ENCODE measurements around the gene MBOAT7.

Gene MBOAT7

DNA sequence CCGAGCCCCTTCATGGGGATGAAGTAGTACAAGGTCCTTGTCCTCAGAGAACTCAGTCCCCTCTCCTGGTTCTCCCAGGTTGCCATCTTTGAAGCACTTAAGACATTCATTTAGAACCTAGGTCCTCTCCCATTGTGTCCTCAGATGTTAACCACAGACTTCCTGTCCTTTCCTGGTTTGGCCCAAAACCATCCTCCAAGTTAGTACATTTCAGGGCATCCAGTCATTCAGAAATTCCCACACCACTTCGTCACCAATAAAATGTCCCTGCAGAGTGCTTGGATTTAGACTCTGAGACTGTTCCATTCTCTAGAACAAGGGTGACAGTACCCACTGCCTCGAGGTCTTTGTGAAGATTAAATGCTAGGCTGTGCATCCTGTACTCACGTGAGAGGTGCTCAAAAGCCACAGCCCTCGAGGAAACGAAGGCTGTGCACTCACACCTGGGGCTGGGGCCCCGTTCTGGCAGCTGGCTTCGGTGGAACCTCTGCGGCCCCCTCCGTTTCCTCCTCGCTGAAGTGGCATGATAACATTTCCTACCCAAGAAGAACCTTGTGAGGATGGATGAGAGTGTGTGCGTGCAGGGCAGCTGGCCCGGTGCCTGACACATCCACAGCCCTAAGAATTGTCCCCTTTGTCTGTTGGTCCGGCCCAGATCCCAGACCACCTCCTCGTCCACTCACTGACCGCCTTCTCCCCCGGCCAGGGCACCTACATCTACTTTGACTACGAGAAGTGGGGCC is 34.6 kb downstream of the MBOAT7 start:
- Histone ChIP-seq H3K4me1 (ENCODE audit: control insufficient read depth, insufficient read depth, low read length) (peaks cover 3% of the 10 kb centered on the region), H3K36me3 (ENCODE audit: control insufficient read depth, insufficient read depth, low read length) (peaks cover 68% of the 10 kb centered on the region), H3K9me3 (ENCODE audit: control insufficient read depth, insufficient read depth, low read length) (no peaks in the 10 kb centered on the region), H3K27me3 (ENCODE audit: control insufficient read depth, insufficient read depth, low read length) (no peaks in the 10 kb centered on the region), H3K9ac (ENCODE audit: low read depth, low read length) (no peak overlapping the region), H3K4me3 (ENCODE audit: low read depth, low read length) (no peak overlapping the region)

DNA sequence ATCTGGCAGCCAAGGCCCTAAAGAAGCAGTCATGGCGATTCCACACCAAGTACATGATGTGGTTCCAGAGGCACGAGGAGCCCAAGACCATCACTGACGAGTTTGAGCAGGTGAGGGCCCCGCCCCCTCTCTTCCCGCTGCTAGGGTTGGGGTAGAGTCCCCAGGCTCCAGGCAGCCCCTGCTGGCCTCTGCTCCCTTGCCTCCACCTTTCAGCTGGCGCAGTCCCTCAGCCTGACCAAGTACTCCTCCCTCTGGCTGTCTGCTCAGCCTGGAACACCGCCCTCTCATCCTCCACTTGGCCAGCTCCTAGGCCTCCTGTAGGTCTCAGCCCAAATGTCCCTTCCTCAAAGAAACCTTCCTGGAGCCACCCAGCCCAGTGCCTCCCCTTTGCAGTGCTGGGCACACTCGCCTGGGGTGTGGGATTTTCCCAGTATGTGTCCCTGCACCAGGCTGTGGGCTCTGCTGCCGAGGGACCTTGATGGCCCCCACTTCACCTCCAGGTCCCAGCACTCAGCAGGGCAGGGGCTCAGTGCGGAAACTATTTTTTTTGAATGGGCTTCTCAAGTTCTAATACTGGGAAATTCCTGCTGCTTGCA is 35.6 kb downstream of the MBOAT7 start:
- no peaks in the 10 kb centered on the region for H3K27me3 ChIP-seq (ENCODE audit: control insufficient read depth, insufficient read depth, low read length)
- no peak overlapping the region for H3K9ac ChIP-seq (ENCODE audit: low read depth, low read length)
- no peak overlapping the region for H3K4me3 ChIP-seq (ENCODE audit: low read depth, low read length)
- H3K4me1 ChIP-seq (ENCODE audit: control insufficient read depth, insufficient read depth, low read length) = peaks cover 3% of the 10 kb centered on the region
- H3K9me3 ChIP-seq (ENCODE audit: control insufficient read depth, insufficient read depth, low read length) = no peaks in the 10 kb centered on the region
- peaks cover 77% of the 10 kb centered on the region for H3K36me3 ChIP-seq (ENCODE audit: control insufficient read depth, insufficient read depth, low read length)

DNA sequence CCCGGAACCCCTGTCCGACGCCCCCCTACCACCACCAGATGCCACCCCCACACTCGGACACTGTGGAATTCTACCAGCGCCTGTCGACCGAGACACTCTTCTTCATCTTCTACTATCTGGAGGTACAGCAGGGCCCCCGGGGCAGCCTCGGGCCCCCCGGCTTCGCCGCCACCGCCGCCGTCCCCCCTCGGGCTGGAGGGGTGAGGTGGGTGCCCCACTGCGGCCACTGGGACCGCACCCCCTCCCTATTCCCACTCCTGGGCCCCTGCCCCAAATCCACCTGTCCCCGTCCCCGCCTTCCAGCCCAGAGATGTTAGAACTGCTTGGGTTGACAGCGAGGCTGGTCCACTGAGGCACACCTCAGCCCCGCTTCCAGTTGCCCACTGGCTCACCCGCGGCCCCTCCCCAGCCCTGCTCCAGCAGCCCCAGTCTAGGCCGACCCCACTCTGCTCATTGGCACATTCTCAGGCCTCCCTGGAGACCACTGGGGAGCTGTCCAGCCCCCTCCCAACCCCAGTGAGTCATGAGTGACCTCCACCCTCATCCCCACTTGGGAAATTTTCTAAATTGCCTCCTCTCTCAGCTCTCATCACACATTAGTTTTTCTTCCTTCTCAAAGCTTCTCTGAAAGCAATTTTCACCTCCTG is 36.4 kb downstream of the MBOAT7 start:
- Histone ChIP-seq H3K36me3 (ENCODE audit: control insufficient read depth, insufficient read depth, low read length) (peaks cover 81% of the 10 kb centered on the region), H3K9me3 (ENCODE audit: control insufficient read depth, insufficient read depth, low read length) (no peaks in the 10 kb centered on the region), H3K27me3 (ENCODE audit: control insufficient read depth, insufficient read depth, low read length) (no peaks in the 10 kb centered on the region), H3K4me1 (ENCODE audit: control insufficient read depth, insufficient read depth, low read length) (no peaks in the 10 kb centered on the region), H3K4me3 (ENCODE audit: low read depth, low read length) (no peak overlapping the region), H3K9ac (ENCODE audit: low read depth, low read length) (no peak overlapping the region)

DNA sequence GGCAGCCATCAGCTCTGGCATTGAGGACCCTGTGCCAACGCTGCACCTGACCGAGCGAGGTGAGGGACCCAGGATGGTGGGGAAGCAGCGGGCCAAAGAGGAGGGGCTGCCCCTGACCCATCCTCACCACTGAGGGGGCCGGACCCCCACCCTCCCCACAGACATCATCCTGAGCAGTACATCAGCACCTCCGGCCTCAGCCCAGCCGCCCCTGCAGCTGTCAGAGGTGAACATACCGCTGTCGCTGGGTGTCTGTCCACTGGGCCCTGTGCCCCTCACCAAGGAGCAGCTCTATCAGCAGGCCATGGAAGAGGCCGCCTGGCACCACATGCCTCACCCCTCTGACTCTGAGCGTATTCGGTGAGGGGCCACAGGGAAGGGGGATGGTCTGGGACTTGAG is 37.1 kb downstream of the MBOAT7 start:
- peaks cover 85% of the 10 kb centered on the region for H3K36me3 ChIP-seq (ENCODE audit: control insufficient read depth, insufficient read depth, low read length)

DNA sequence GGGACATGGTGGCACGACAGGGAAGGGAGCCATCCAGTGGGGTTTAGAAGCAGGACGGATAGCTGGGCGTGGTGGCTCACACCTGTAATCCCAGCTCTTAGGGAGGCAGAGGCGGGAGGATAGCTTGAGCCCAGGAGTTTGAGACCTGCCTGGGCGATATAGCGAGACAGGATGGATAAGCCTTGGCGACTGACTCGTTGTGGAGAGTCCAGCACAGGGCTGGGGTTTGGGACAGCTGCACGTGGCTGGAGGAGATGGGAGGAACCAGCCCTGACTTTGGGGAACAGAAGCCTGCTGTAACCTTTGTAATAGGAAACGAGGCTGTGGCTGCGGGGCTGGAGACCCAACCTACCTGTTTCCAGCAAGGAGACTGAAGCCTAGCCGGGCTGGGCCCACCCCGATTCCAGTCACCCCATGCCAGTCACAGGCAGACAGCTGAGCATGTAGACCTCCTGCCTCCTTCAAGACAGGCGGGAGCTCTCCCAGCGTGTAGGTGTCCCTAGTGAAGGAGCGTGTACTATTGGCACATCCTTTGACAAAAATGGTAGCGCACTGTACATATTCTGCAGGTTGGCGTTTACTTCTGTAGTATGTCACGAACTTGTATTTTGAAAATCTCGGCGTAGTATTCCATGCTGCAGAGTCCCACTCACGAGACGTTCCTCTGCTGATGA is 37.9 kb downstream of the MBOAT7 start:
- Histone ChIP-seq H3K36me3 (ENCODE audit: control insufficient read depth, insufficient read depth, low read length) (peaks cover 86% of the 10 kb centered on the region), H3K4me3 (ENCODE audit: low read depth, low read length) (no peak overlapping the region), H3K27me3 (ENCODE audit: control insufficient read depth, insufficient read depth, low read length) (no peaks in the 10 kb centered on the region), H3K9ac (ENCODE audit: low read depth, low read length) (no peak overlapping the region), H3K9me3 (ENCODE audit: control insufficient read depth, insufficient read depth, low read length) (no peaks in the 10 kb centered on the region), H3K4me1 (ENCODE audit: control insufficient read depth, insufficient read depth, low read length) (no peaks in the 10 kb centered on the region)

More for the DNA sequence above, 37.1 kb downstream of the MBOAT7 start:
- Histone ChIP-seq H3K9ac (ENCODE audit: low read depth, low read length) (no peak overlapping the region), H3K4me3 (ENCODE audit: low read depth, low read length) (no peak overlapping the region), H3K27me3 (ENCODE audit: control insufficient read depth, insufficient read depth, low read length) (no peaks in the 10 kb centered on the region), H3K4me1 (ENCODE audit: control insufficient read depth, insufficient read depth, low read length) (no peaks in the 10 kb centered on the region), H3K9me3 (ENCODE audit: control insufficient read depth, insufficient read depth, low read length) (no peaks in the 10 kb centered on the region)

DNA sequence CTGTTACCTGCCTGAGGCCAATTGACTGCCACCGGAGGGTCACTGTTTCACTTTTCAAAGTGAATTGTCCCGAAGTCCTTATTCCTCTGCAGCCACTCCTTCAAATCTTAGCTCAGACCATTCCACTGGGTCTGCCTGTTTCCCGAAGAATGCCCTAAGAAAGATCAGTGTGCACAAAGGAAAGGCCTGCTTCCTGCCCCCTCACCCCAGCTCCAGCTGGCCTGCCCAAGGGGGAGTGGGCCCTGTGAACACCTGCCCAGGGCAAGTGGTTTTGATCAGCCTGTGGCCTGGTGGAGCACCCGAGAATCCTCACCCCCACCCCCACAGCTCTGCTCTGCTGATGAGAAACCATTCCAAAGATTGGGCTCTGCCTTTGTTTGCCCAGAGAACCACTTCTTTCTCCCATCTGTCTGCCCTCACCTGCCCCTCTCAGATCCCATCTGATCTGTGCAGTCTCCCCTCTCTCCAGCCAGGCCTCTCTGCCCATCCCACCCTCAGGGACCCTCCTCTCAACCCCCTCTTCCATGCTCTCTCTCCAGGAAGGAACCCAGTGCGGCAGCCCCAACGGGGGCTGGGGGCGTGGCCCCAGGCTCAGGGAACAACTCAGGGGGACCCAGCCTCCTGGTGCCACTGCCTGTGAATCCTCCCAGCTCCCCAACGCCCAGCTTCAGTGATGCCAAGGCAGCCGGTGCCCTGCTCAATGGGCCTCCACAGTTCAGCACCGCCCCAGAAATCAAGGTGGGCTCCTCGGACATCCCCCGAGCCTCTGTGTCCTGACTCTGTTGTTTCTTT is 40.2 kb downstream of the MBOAT7 start:
- no peak overlapping the region for H3K9ac ChIP-seq (ENCODE audit: low read depth, low read length)
- H3K4me3 ChIP-seq (ENCODE audit: low read depth, low read length) = no peak overlapping the region
- peaks cover 88% of the 10 kb centered on the region for H3K36me3 ChIP-seq (ENCODE audit: control insufficient read depth, insufficient read depth, low read length)
- no peaks in the 10 kb centered on the region for H3K9me3 ChIP-seq (ENCODE audit: control insufficient read depth, insufficient read depth, low read length)
- no peaks in the 10 kb centered on the region for H3K4me1 ChIP-seq (ENCODE audit: control insufficient read depth, insufficient read depth, low read length)
- H3K27me3 ChIP-seq (ENCODE audit: control insufficient read depth, insufficient read depth, low read length) = no peaks in the 10 kb centered on the region

DNA sequence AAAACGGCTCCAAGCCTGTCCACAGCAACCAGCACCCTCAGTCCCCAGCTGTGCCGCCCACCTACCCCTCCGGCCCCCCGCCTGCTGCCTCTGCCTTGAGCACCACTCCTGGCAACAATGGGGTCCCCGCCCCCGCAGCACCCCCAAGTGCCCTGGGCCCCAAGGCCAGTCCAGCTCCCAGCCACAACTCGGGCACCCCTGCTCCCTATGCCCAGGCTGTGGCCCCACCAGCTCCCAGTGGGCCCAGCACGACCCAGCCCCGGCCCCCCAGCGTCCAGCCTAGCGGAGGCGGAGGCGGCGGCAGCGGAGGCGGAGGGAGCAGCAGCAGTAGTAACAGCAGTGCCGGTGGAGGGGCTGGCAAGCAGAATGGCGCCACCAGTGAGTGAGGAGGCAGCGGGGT is 41.2 kb downstream of the MBOAT7 start:
- no peak overlapping the region for H3K4me3 ChIP-seq (ENCODE audit: low read depth, low read length)
- no peak overlapping the region for H3K9ac ChIP-seq (ENCODE audit: low read depth, low read length)
- H3K4me1 ChIP-seq (ENCODE audit: control insufficient read depth, insufficient read depth, low read length) = no peaks in the 10 kb centered on the region
- no peaks in the 10 kb centered on the region for H3K9me3 ChIP-seq (ENCODE audit: control insufficient read depth, insufficient read depth, low read length)
- peaks cover 89% of the 10 kb centered on the region for H3K36me3 ChIP-seq (ENCODE audit: control insufficient read depth, insufficient read depth, low read length)
- no peaks in the 10 kb centered on the region for H3K27me3 ChIP-seq (ENCODE audit: control insufficient read depth, insufficient read depth, low read length)

DNA sequence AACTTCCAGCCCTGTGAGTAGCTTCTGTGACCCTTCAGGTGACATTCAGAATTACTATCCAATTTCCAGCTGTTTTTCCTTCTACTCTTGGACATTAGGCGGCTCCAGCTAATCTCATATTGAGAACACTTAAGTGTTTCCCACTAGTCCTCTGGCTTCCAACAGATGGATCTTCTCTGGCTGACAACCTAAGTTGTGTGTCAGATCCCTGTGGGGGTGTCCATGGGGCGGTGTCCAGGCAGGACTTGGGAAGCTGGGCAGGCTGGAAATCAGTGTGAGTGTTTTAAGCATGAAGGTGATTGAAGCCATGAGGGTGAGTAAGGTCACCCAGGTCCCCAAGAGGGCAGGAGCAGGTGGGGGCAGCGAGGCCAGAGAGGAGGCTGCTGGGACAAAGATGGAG is 41.7 kb downstream of the MBOAT7 start:
- no peaks in the 10 kb centered on the region for H3K9me3 ChIP-seq (ENCODE audit: control insufficient read depth, insufficient read depth, low read length)
- H3K9ac ChIP-seq (ENCODE audit: low read depth, low read length) = no peak overlapping the region
- no peaks in the 10 kb centered on the region for H3K4me1 ChIP-seq (ENCODE audit: control insufficient read depth, insufficient read depth, low read length)
- H3K36me3 ChIP-seq (ENCODE audit: control insufficient read depth, insufficient read depth, low read length) = peaks cover 89% of the 10 kb centered on the region
- no peaks in the 10 kb centered on the region for H3K27me3 ChIP-seq (ENCODE audit: control insufficient read depth, insufficient read depth, low read length)
- H3K4me3 ChIP-seq (ENCODE audit: low read depth, low read length) = no peak overlapping the region

DNA sequence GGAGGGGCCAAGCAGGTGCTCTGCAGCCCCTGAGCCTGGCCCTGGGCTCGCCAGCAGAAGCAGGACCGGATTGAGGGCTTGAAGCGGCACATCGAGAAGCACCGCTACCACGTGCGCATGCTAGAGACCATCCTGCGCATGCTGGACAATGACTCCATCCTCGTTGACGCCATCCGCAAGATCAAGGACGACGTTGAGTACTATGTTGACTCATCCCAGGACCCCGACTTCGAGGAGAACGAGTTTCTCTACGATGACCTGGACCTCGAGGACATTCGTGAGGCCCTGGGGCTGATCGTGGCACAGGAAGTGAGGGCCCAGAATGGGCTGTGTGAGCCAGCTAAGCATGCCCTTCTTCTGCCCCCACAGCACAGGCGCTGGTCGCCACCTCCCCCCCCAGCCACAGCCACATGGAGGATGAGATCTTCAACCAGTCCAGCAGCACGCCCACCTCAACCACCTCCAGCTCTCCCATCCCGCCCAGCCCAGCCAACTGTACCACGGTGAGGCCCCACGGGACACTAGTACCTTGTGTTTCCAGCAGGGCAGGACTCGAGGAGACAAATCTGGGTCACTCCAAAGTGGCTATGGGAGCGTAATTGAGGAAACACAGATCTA is 43.7 kb downstream of the MBOAT7 start:
- Histone ChIP-seq H3K4me1 (ENCODE audit: control insufficient read depth, insufficient read depth, low read length) (peaks cover 3% of the 10 kb centered on the region), H3K27me3 (ENCODE audit: control insufficient read depth, insufficient read depth, low read length) (no peaks in the 10 kb centered on the region), H3K4me3 (ENCODE audit: low read depth, low read length) (no peak overlapping the region), H3K9me3 (ENCODE audit: control insufficient read depth, insufficient read depth, low read length) (no peaks in the 10 kb centered on the region), H3K36me3 (ENCODE audit: control insufficient read depth, insufficient read depth, low read length) (peaks cover 79% of the 10 kb centered on the region), H3K9ac (ENCODE audit: low read depth, low read length) (no peak overlapping the region)

DNA sequence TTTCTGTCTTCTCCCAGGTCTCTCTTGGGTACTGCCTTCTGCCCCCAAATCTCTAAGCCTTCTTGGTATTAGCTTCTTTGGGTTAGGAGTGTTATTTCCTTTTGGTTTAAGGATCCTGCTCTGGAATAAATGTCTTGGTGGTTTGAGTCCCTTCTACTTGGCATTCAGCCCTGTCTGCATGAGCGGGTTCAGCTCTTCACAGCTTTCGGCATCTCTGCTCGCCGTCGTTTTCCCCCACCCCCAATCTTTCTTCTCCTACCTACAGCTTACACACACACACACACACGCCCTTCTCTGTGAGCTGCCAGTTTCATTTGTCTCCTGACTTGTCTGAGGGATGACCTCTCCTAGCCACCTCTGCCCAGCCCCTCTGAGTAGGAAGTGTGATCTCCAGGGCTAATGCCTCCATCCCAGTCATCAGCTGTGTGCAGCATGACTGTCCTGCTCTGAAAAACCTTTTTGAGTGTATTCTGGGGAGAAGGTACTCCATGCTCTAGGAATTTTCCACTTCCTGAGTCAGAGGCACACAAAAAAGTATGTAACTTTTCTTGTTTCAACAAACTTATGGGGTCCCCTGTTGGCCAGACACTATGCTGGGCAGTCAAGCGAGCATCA is 47.1 kb downstream of the MBOAT7 start:
- Histone ChIP-seq H3K4me1 (ENCODE audit: control insufficient read depth, insufficient read depth, low read length) (peaks cover 7% of the 10 kb centered on the region), H3K9ac (ENCODE audit: low read depth, low read length) (no peak overlapping the region), H3K27me3 (ENCODE audit: control insufficient read depth, insufficient read depth, low read length) (no peaks in the 10 kb centered on the region), H3K9me3 (ENCODE audit: control insufficient read depth, insufficient read depth, low read length) (no peaks in the 10 kb centered on the region), H3K4me3 (ENCODE audit: low read depth, low read length) (no peak overlapping the region), H3K36me3 (ENCODE audit: control insufficient read depth, insufficient read depth, low read length) (peaks cover 61% of the 10 kb centered on the region)
